Mesenchymal stem cell (in vitro differentiated cells and primary cell): ENCODE data around the gene SEZ6L.

Source experiments
- DNase-seq: peaks from one replicate; pipeline ENCODE4 v3.0.0-alpha.2; 2013
- H2AFZ ChIP-seq: one replicate; pipeline ENCODE4 v1.6.1; 2013; ENCODE audit warnings: low read depth, mild to moderate bottlenecking, control low read depth, inconsistent platforms, low read length, moderate library complexity
- H2AK5ac ChIP-seq: 2 replicates; pipeline ENCODE4 v1.6.1; 2013; ENCODE audit warnings: low read length, moderate library complexity, mild to moderate bottlenecking, inconsistent platforms; ENCODE audit not compliant: severe bottlenecking
- H2BK120ac ChIP-seq: one replicate; pipeline ENCODE4 v1.6.1; 2013; ENCODE audit warnings: low read depth, mild to moderate bottlenecking, inconsistent platforms, low read length, moderate library complexity
- H2BK12ac ChIP-seq, 2 experiments: one replicate each; pipeline ENCODE4 v1.6.1; 2013; ENCODE audit warnings: inconsistent platforms in 2 of 2, low read length in 2 of 2, mild to moderate bottlenecking in 2 of 2, moderate library complexity in 2 of 2, control low read depth in 1 of 2
- H2BK15ac ChIP-seq: one replicate; pipeline ENCODE4 v1.6.1; 2013; ENCODE audit warnings: mild to moderate bottlenecking, low read depth, inconsistent platforms; ENCODE audit not compliant: poor library complexity, severe bottlenecking
- H2BK5ac ChIP-seq: 2 replicates; pipeline ENCODE4 v1.6.1; 2013; ENCODE audit warnings: low read depth, mild to moderate bottlenecking, low read length, control low read depth, inconsistent platforms; ENCODE audit not compliant: poor library complexity, severe bottlenecking
- H3K14ac ChIP-seq, 2 experiments: one replicate each; pipeline ENCODE4 v1.6.1; 2013; ENCODE audit warnings: inconsistent platforms in 2 of 2, low read length in 2 of 2, control low read depth in 1 of 2, mild to moderate bottlenecking in 1 of 2, moderate library complexity in 1 of 2
- H3K18ac ChIP-seq, 2 experiments: one replicate each; pipeline ENCODE4 v1.6.1; 2013; ENCODE audit warnings: inconsistent platforms in 2 of 2, low read length in 2 of 2, control low read depth in 1 of 2, low read depth in 1 of 2, mild to moderate bottlenecking in 1 of 2
- H3K23ac ChIP-seq, 2 experiments: one replicate each; pipeline ENCODE4 v1.6.1; 2013; ENCODE audit warnings: inconsistent platforms in 2 of 2, low read length in 2 of 2, mild to moderate bottlenecking in 2 of 2, moderate library complexity in 2 of 2, control low read depth in 1 of 2
- H3K27ac ChIP-seq: 2 replicates; pipeline ENCODE4 v1.5.1; 2013; ENCODE audit warnings: mild to moderate bottlenecking, moderate library complexity, low read length, control low read depth, inconsistent platforms; ENCODE audit not compliant: poor library complexity, severe bottlenecking
- H3K27me3 ChIP-seq, 2 experiments: 2 replicates each; pipeline versions ENCODE4 v1.6.1 to v1.7.0; 2013; ENCODE audit warnings: low read length in 2 of 2, mild to moderate bottlenecking in 2 of 2, moderate library complexity in 2 of 2, control low read depth in 1 of 2, inconsistent platforms in 1 of 2; ENCODE audit not compliant: control insufficient read depth in 1 of 2, insufficient read depth in 1 of 2
- H3K36me3 ChIP-seq, 2 experiments: 2 replicates each; pipeline versions ENCODE4 v1.6.1 to v1.7.0; 2013; ENCODE audit warnings: low read length in 2 of 2, control low read depth in 1 of 2, inconsistent platforms in 1 of 2, low read depth in 1 of 2, mild to moderate bottlenecking in 1 of 2; ENCODE audit not compliant: insufficient read depth in 2 of 2, control insufficient read depth in 1 of 2
- H3K4ac ChIP-seq, 2 experiments: one replicate each; pipeline ENCODE4 v1.6.1; 2013; ENCODE audit warnings: inconsistent platforms in 2 of 2, low read length in 2 of 2, mild to moderate bottlenecking in 2 of 2, moderate library complexity in 2 of 2, control low read depth in 1 of 2, low read depth in 1 of 2
- H3K4me1 ChIP-seq: 2 replicates; pipeline ENCODE4 v1.6.1; 2013; ENCODE audit warnings: low read depth, low read length, control low read depth; ENCODE audit not compliant: control insufficient read depth, insufficient read depth
- H3K4me2 ChIP-seq: 2 replicates; pipeline ENCODE4 v1.6.1; 2013; ENCODE audit warnings: low read length, mild to moderate bottlenecking, inconsistent platforms; ENCODE audit not compliant: poor library complexity, severe bottlenecking
- H3K4me3 ChIP-seq, 2 experiments: 2 replicates each; pipeline versions ENCODE4 v1.5.1 to v1.7.0; 2013; ENCODE audit warnings: low read length in 2 of 2, mild to moderate bottlenecking in 2 of 2, control low read depth in 1 of 2, low read depth in 1 of 2; ENCODE audit not compliant: insufficient read depth in 1 of 2
- H3K79me1 ChIP-seq: replicated peaks from 2 replicates; pipeline ENCODE4 v1.6.1; 2013; ENCODE audit warnings: mild to moderate bottlenecking, control low read depth, low read length, inconsistent platforms; ENCODE audit not compliant: poor library complexity, severe bottlenecking
- H3K9ac ChIP-seq: 2 replicates; pipeline ENCODE4 v1.7.0; 2013; ENCODE audit warnings: mild to moderate bottlenecking, low read length, moderate library complexity
- H3K9me3 ChIP-seq: 2 replicates; pipeline ENCODE4 v1.7.0; 2013; ENCODE audit warnings: mild to moderate bottlenecking, low read length; ENCODE audit not compliant: control insufficient read depth
- H4K8ac ChIP-seq: one replicate; pipeline ENCODE4 v1.6.1; 2013; ENCODE audit warnings: inconsistent platforms, mild to moderate bottlenecking, low read length, moderate library complexity
- H4K91ac ChIP-seq: one replicate; pipeline ENCODE4 v1.6.1; 2013; ENCODE audit warnings: mild to moderate bottlenecking, low read length, inconsistent platforms
- WGBS: methylation state at CpG from one replicate; pipeline ENCODE4 v1.1.7; 2013; ENCODE audit warnings: mixed read lengths; 5-methylcytosine and 5-hydroxymethylcytosine counted together

Gene SEZ6L

DNA sequence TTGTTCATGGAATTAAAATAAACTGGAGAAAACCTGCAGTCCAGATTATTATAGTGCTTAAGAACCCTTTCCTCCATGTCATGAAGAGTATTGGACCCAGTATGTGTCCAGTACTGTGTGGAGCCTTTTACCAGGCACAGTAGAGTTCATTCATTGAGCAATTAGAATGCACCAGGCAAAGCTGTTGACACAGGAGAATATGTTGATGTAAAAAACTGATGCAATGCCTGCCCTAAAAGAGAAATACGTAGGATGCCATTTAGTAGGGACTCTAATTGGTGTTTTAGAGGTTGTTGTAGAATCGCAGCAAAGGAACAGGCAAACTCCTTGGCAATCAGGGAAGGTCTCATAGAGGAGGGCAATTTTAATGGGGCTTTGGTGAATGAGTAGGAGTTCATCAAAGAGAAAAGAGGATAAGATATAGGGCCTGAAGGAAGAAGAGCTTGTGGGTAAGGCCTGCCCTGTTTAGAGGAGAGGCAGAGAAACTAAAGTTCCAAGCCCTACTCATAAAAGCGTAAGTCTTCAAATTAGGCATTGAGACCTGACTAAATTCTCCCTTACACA, 126.4 kb downstream of the SEZ6L start:
- Histone ChIP-seq H4K91ac (no peak overlapping the region), H2BK15ac (no peak overlapping the region), H3K14ac (no peak overlapping the region), H2BK12ac (no peak overlapping the region), H2AK5ac (no peak overlapping the region), H3K4me2 (no peak overlapping the region), H3K18ac (no peak overlapping the region), H3K27me3 (peaks cover 8 to 13% of the 10 kb centered on the region in 2 experiments), H3K4me1 (peaks cover 2% of the 10 kb centered on the region), H3K36me3 (no peaks in the 10 kb centered on the region), H3K23ac (no peak overlapping the region), H3K27ac (no peak overlapping the region), H3K9ac (no peak overlapping the region), H3K4me3 (no peak overlapping the region), H3K4ac (no peak overlapping the region), H2BK5ac (no peak overlapping the region), H3K9me3 (no peaks in the 10 kb centered on the region), H3K79me1 (no peaks in the 10 kb centered on the region), H2AFZ (no peak overlapping the region), H4K8ac (no peak overlapping the region), H2BK120ac (no peak overlapping the region)
- 77% methylated on average over 3 of the region's 3 CpGs for WGBS
- no peak for DNase-seq

DNA sequence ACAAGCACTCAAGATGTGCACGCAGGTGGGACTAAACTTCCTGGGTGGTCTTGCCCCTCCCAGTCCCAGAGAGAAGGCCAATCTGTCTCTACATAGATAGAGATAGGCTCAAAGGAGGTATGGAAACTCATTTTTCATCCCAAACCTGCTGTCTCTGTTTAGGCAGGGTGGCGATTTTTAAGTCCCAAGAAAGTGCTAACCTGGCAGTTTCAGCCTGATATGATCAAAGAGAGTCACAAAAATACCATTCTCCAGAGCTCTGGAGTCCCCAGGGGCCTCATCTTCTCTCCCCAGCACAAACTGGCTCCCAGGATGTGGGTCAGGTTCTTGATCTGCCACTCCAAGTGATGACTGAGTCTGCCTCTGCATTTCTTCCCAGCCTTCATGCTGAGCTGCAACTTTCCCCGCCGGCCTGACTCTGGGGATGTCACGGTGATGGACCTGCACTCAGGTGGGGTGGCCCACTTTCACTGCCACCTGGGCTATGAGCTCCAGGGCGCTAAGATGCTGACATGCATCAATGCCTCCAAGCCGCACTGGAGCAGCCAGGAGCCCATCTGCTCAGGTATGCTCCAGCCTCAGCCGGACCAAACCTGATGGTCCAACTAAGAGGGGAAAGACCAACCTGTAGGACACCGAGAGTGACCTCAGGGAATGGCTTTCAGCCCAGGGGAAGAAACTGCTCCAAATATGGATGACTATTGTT, 129.5 kb downstream of the SEZ6L start:
- no peak for DNase-seq

DNA sequence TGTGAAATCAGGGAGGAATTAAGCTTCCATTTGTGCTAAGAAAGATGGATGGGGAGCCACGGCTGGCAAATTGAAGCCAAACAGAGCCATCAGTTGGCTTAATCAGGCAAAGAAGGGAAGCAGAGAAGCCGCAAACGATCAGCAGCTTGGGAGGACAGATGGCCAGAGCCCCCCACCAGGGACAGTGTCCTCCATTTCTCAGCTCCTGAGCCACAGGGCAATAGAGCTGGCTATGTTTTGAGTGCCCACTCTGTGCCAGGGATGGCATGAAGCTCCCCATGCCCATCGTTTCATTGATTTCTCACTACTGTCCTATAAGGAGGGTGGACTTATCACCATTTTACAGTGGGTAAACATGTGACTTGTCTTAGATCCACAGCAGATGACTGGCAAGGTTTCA, 133.5 kb downstream of the SEZ6L start:
- Histone ChIP-seq H3K79me1 (no peaks in the 10 kb centered on the region), H4K91ac (no peak overlapping the region), H2BK12ac (no peak overlapping the region), H3K18ac (no peak overlapping the region), H3K9me3 (no peaks in the 10 kb centered on the region), H2BK5ac (no peak overlapping the region), H3K23ac (no peak overlapping the region), H3K4me2 (no peak overlapping the region), H3K4me3 (no peak overlapping the region), H3K4me1 (peaks cover 2% of the 10 kb centered on the region), H3K4ac (no peak overlapping the region), H4K8ac (no peak overlapping the region), H2AFZ (no peak overlapping the region), H2AK5ac (no peak overlapping the region), H2BK15ac (no peak overlapping the region), H3K27me3 (peaks cover 19 to 35% of the 10 kb centered on the region in 2 experiments), H2BK120ac (no peak overlapping the region), H3K14ac (no peak overlapping the region), H3K36me3 (no peaks in the 10 kb centered on the region), H3K27ac (no peak overlapping the region), H3K9ac (no peak overlapping the region)
- WGBS: 74% methylated on average over 3 of the region's 4 CpGs
- no peak for DNase-seq

More for the DNA sequence above, 129.5 kb downstream of the SEZ6L start:
- peaks cover 2% of the 10 kb centered on the region for H3K4me1 ChIP-seq
- no peaks in the 10 kb centered on the region for H3K79me1 ChIP-seq
- no peak overlapping the region for H4K8ac ChIP-seq
- 75% methylated on average over 8 of the region's 9 CpGs for WGBS
- H3K27me3 ChIP-seq: peaks cover 8 to 18% of the 10 kb centered on the region in 2 experiments
- H3K18ac ChIP-seq: no peak overlapping the region
- no peak overlapping the region for H3K9ac ChIP-seq
- H2BK12ac ChIP-seq: no peak overlapping the region
- no peak overlapping the region for H2BK5ac ChIP-seq
- no peak overlapping the region for H3K4ac ChIP-seq
- no peak overlapping the region for H2AFZ ChIP-seq
- no peak overlapping the region for H2BK15ac ChIP-seq
- no peak overlapping the region for H3K4me2 ChIP-seq
- H3K14ac ChIP-seq: no peak overlapping the region
- H3K23ac ChIP-seq: no peak overlapping the region
- no peak overlapping the region for H3K4me3 ChIP-seq
- no peaks in the 10 kb centered on the region for H3K36me3 ChIP-seq
- no peak overlapping the region for H2AK5ac ChIP-seq
- H4K91ac ChIP-seq: peak overlapping the region; percentile 20
- no peak overlapping the region for H3K27ac ChIP-seq
- H3K9me3 ChIP-seq: no peaks in the 10 kb centered on the region
- no peak overlapping the region for H2BK120ac ChIP-seq

GRCh38 chr22:26303475-26303874, 134.2 kb downstream of the SEZ6L start:
- Histone ChIP-seq H4K8ac (no peak overlapping the region), H2BK15ac (no peak overlapping the region), H3K4me3 (no peak overlapping the region), H3K23ac (no peak overlapping the region), H3K36me3 (no peaks in the 10 kb centered on the region), H3K14ac (no peak overlapping the region), H2BK5ac (no peak overlapping the region), H2AK5ac (no peak overlapping the region), H2AFZ (no peak overlapping the region), H3K9me3 (no peaks in the 10 kb centered on the region), H3K79me1 (no peaks in the 10 kb centered on the region), H3K4ac (no peak overlapping the region), H4K91ac (no peak overlapping the region), H2BK12ac (no peak overlapping the region), H3K27me3 (peaks cover 17 to 34% of the 10 kb centered on the region in 2 experiments), H3K27ac (no peak overlapping the region), H3K18ac (no peak overlapping the region), H2BK120ac (no peak overlapping the region), H3K9ac (no peak overlapping the region), H3K4me2 (no peak overlapping the region), H3K4me1 (peaks cover 2% of the 10 kb centered on the region)
- DNase-seq: no peak
- WGBS: 55% methylated on average over 2 of the region's 4 CpGs
